Left lung (tissue), 10 donors: ENCODE results near the gene ZNF830. TPM values are rescaled to one million over a fixed set of nuclear protein-coding genes. Genes with fewer than 3 reads are reported as not detected.

Source experiments
- ATAC-seq: fragments of 200-7000 bp; cut with Tn5 transposase; one replicate; pipeline ENCODE4 v1.9.1; 2020; ENCODE audit warnings: moderate library complexity
- DNase-seq, 4 donors: peaks; one replicate each; pipeline ENCODE4 v3.0.0-alpha.2; 2013 to 2020
- H3K27ac ChIP-seq, 2 donors: fragments of 200-600 bp; sonication (generic) in 1 of 2; one replicate each; pipeline versions ENCODE4 v1.5.0 to v1.8.0; 2020 to 2021
- H3K27me3 ChIP-seq, 2 donors: fragments of 200-600 bp; sonication (generic) in 1 of 2; one replicate each; pipeline versions ENCODE4 v1.5.0 to v1.8.0; 2020 to 2021
- H3K36me3 ChIP-seq, 2 donors: fragments of 200-600 bp; sonication (generic) in 1 of 2; one replicate each; pipeline versions ENCODE4 v1.5.0 to v1.8.0; 2020 to 2021
- H3K4me1 ChIP-seq, 2 donors: fragments of 200-600 bp; one replicate each; pipeline ENCODE4 v1.8.0; 2021
- H3K4me3 ChIP-seq, 2 donors: fragments of 200-600 bp; sonication (generic) in 1 of 2; one replicate each; pipeline versions ENCODE4 v1.5.0 to v1.8.0; 2020 to 2021; ENCODE audit warnings: mild to moderate bottlenecking in 1 of 2
- H3K9me3 ChIP-seq, 2 donors: fragments of 200-600 bp; sonication (generic) in 1 of 2; one replicate each; pipeline versions ENCODE4 v1.5.0 to v1.8.0; 2020 to 2021
- CTCF ChIP-seq, 2 donors: fragments of 200-600 bp; sonication (generic) in 1 of 2; IDR thresholded peaks; one replicate each; pipeline versions ENCODE4 v1.5.0 to v1.8.0; 2021; ENCODE audit warnings: antibody characterized with exemption in 2 of 2
- intact Hi-C, 2 donors: fragments of 100-400 bp; cut with DNase I; formaldehyde crosslinking; loops; one replicate each; pipeline versions ENCODE4 v1.11.2 to v1.14.2; 2022
- polyA plus RNA-seq, 6 donors: library from polyadenylated mRNA; unstranded; fragments of 120-200 nt; gene quantifications; one replicate each; pipeline ENCODE4 v1.2.1, GENCODE V29; 2013; ENCODE audit not compliant: insufficient read length in 6 of 6
- total RNA-seq, 2 donors: library from RNA; stranded (reverse); fragmentation: NEBNext Ultra II Directional; extraction: Animal tissue kit (Norgen Biotek cat#: 25700); gene quantifications; one replicate each; pipeline ENCODE4 v1.2.1, GENCODE V29; 2021
- donor health status: DM: no; HTN: yes; CAD: no.
- donor health status: DM: no; HTN: no; CAD: no.

The ZNF830 gene
- total and polyA plus RNA-seq, 8 donors, result 11.8 to 27.5 (median 21.2) TPM

- intact Hi-C loops, result no loop called here
Observed at GRCh38 chr17:34980681-34981537, 19.6 kb downstream of the ZNF830 start.

GRCh38 chr17:34981538-34982241 lies 20.4 kb downstream of the ZNF830 start:
- Histone ChIP-seq H3K4me1 (peaks cover 10 to 40% of the 10 kb centered on the region in 2 donors), H3K4me3 (peak overlapping the region; percentile 88 to 93), H3K9me3 (no peaks in the 10 kb centered on the region), H3K27ac (peak overlapping the region; percentile 99), H3K27me3 (no peaks in the 10 kb centered on the region), H3K36me3 (peaks cover 0 to 20% of the 10 kb centered on the region in 2 donors)
- no peak for DNase-seq
- ATAC-seq, result peak; percentile 3
- intact Hi-C loops, result no loop called here
- TF ChIP-seq CTCF (IDR thresholded peaks at IDR 0.05), result no peak

More at GRCh38 chr17:34980681-34981537, 19.6 kb downstream of the ZNF830 start:
- Histone ChIP-seq H3K27ac (peak overlapping the region; percentile 99), H3K27me3 (no peaks in the 10 kb centered on the region), H3K9me3 (no peaks in the 10 kb centered on the region), H3K36me3 (peaks cover 0 to 12% of the 10 kb centered on the region in 2 donors), H3K4me3 (peak overlapping the region; percentile 88 to 93), H3K4me1 (peaks cover 10 to 40% of the 10 kb centered on the region in 2 donors)
- ATAC-seq (peak; percentile 95), DNase-seq (peak; percentile 76 to 93 (median 86))
- TF ChIP-seq CTCF (IDR thresholded peaks at IDR 0.05), result peak; percentile 10 to 17

GRCh38 chr17:34987232-34987631 lies 25.9 kb downstream of the ZNF830 start:
- H3K4me3 ChIP-seq, result no peak overlapping the region
- intact Hi-C loops, result no loop called here
- peaks cover 0 to 68% of the 10 kb centered on the region in 2 donors for H3K36me3 ChIP-seq
- no peak for DNase-seq
- TF ChIP-seq CTCF (IDR thresholded peaks at IDR 0.05), result no peak
- H3K27ac ChIP-seq, result no peak overlapping the region
- no peak for ATAC-seq
- peaks cover 0 to 37% of the 10 kb centered on the region in 2 donors for H3K4me1 ChIP-seq
- H3K9me3 ChIP-seq, result no peaks in the 10 kb centered on the region
- no peaks in the 10 kb centered on the region for H3K27me3 ChIP-seq

GRCh38 chr17:34988644-34989043 lies 27.3 kb downstream of the ZNF830 start:
- Histone ChIP-seq H3K9me3 (no peaks in the 10 kb centered on the region), H3K4me3 (no peak overlapping the region), H3K36me3 (peaks cover 0 to 81% of the 10 kb centered on the region in 2 donors), H3K4me1 (peaks cover 0 to 35% of the 10 kb centered on the region in 2 donors), H3K27ac (no peak overlapping the region), H3K27me3 (no peaks in the 10 kb centered on the region)
- DNase-seq (no peak), ATAC-seq (no peak)
- intact Hi-C loops, result no loop called here
- TF ChIP-seq CTCF (IDR thresholded peaks at IDR 0.05), result no peak

GRCh38 chr17:34989473-34989872 lies 28.1 kb downstream of the ZNF830 start:
- Histone ChIP-seq H3K9me3 (no peaks in the 10 kb centered on the region), H3K4me3 (no peak overlapping the region), H3K36me3 (peaks cover 0 to 85% of the 10 kb centered on the region in 2 donors), H3K27ac (no peak overlapping the region), H3K27me3 (no peaks in the 10 kb centered on the region), H3K4me1 (peaks cover 0 to 27% of the 10 kb centered on the region in 2 donors)
- ATAC-seq (no peak), DNase-seq (no peak)
- TF ChIP-seq CTCF (IDR thresholded peaks at IDR 0.05), result no peak
- intact Hi-C loops, result no loop called here
